ENCODE data around the gene GTPBP1. TPM values are rescaled to one million over a fixed set of nuclear protein-coding genes. Genes with fewer than 3 reads are reported as not detected.

The GTPBP1 gene
- total RNA-seq, 2 experiments from 2014 or later = 51.1 to 95.0 TPM

DNA sequence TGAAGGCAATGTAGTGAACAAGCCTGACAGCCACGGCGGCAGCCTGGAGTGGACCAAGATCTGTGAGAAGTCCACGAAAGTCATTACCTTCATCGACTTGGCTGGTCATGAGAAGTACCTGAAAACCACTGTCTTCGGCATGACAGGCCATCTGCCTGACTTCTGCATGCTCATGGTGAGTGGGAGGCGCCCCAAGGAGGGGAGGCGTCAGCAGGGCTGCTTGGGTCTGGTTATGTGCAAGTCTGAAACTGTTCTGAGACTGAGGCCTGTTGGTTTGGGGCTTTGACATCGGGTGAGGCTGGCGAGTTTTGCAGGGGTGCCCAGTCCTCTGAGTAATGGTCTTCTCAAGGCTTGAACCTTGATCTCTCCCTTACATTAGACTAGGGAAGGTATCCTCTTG lies 11.1 kb downstream of the GTPBP1 start:
- CTCF ChIA-PET (ENCODE audit: unreplicated experiment) = no interaction called here
- no peak for DNase-seq (ENCODE audit: low spot score)
- Histone ChIP-seq H2AFZ (ENCODE audit: low read length) (no peak overlapping the region), H3K4me3 (ENCODE audit: low read depth, low read length, poor library complexity, severe bottlenecking) (no peak overlapping the region), H4K20me1 (ENCODE audit: insufficient read depth, low read length) (peaks cover 10% of the 10 kb centered on the region; the same call in 1 of the 2 replicates), H3K27ac (ENCODE audit: low read depth, low read length, poor library complexity, severe bottlenecking) (no peak overlapping the region), H3K79me2 (ENCODE audit: insufficient read depth, low read depth, low read length) (peaks cover 19% of the 10 kb centered on the region), H3K9me2 (ENCODE audit: insufficient read depth, low read length) (no peaks in the 10 kb centered on the region), H3K4me1 (ENCODE audit: insufficient read depth, low read length, poor library complexity, severe bottlenecking) (no peaks in the 10 kb centered on the region), H3K9me3 (ENCODE audit: low read length) (no peaks in the 10 kb centered on the region), H3K36me3 (ENCODE audit: insufficient read depth, low read length) (peaks cover 51% of the 10 kb centered on the region), H3K4me2 (ENCODE audit: low read length) (no peak overlapping the region)
- intact Hi-C loops (cut with micrococcal nuclease; ENCODE audit: unreplicated experiment) = no loop called here
- POLR2A ChIA-PET = no interaction called here
- TF ChIP-seq, protein P1, sequence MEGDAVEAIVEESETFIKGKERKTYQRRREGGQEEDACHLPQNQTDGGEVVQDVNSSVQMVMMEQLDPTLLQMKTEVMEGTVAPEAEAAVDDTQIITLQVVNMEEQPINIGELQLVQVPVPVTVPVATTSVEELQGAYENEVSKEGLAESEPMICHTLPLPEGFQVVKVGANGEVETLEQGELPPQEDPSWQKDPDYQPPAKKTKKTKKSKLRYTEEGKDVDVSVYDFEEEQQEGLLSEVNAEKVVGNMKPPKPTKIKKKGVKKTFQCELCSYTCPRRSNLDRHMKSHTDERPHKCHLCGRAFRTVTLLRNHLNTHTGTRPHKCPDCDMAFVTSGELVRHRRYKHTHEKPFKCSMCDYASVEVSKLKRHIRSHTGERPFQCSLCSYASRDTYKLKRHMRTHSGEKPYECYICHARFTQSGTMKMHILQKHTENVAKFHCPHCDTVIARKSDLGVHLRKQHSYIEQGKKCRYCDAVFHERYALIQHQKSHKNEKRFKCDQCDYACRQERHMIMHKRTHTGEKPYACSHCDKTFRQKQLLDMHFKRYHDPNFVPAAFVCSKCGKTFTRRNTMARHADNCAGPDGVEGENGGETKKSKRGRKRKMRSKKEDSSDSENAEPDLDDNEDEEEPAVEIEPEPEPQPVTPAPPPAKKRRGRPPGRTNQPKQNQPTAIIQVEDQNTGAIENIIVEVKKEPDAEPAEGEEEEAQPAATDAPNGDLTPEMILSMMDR (conservative IDR thresholded peaks at IDR 0.05; ENCODE audit: low read length) = no peak
- TF ChIP-seq EZH2phosphoT487 (IDR thresholded peaks at IDR 0.05; ENCODE audit: borderline replicate concordance, low read depth, low read length) = no peak
- BruUV-seq (replicated peaks) = no TSS peak

DNA sequence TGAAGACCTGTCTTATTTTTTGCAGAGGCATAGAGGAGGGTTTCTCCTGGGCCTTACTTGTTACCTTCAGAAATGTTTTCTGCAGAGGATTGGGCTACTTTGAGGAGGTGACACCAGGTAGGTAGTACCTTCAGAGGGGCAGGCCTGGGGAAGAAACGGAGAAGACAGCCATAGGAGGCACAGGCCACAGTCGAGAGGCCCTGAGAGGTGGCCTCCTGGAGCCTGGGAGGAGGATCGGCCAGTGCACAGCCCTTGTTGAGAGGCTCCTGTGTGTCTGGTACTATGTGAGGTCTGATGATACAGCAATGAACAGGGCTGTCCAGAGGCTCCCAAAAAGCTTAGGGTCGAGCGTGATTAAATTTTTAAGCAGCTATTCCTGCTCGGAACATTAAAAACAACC lies 11.5 kb downstream of the GTPBP1 start:
- no peak for DNase-seq (ENCODE audit: low spot score)
- ChIA-PET POLR2A (no interaction called here), CTCF (ENCODE audit: unreplicated experiment) (no interaction called here)
- Histone ChIP-seq H3K9me2 (ENCODE audit: insufficient read depth, low read length) (no peaks in the 10 kb centered on the region), H3K9me3 (ENCODE audit: low read length) (no peaks in the 10 kb centered on the region), H2AFZ (ENCODE audit: low read length) (no peak overlapping the region), H3K4me3 (ENCODE audit: low read depth, low read length, poor library complexity, severe bottlenecking) (no peak overlapping the region), H3K27ac (ENCODE audit: low read depth, low read length, poor library complexity, severe bottlenecking) (no peak overlapping the region), H4K20me1 (ENCODE audit: insufficient read depth, low read length) (peaks cover 8% of the 10 kb centered on the region; the same call in 1 of the 2 replicates), H3K4me1 (ENCODE audit: insufficient read depth, low read length, poor library complexity, severe bottlenecking) (no peaks in the 10 kb centered on the region), H3K36me3 (ENCODE audit: insufficient read depth, low read length) (peaks cover 52% of the 10 kb centered on the region), H3K79me2 (ENCODE audit: insufficient read depth, low read depth, low read length) (peaks cover 15% of the 10 kb centered on the region), H3K4me2 (ENCODE audit: low read length) (no peak overlapping the region)
- TF ChIP-seq EZH2phosphoT487 (IDR thresholded peaks at IDR 0.05; ENCODE audit: borderline replicate concordance, low read depth, low read length) = no peak
- TF ChIP-seq, protein P1 (conservative IDR thresholded peaks at IDR 0.05; ENCODE audit: low read length) = no peak
- BruUV-seq (replicated peaks) = no TSS peak
- intact Hi-C loops (cut with micrococcal nuclease; ENCODE audit: unreplicated experiment) = no loop called here

DNA sequence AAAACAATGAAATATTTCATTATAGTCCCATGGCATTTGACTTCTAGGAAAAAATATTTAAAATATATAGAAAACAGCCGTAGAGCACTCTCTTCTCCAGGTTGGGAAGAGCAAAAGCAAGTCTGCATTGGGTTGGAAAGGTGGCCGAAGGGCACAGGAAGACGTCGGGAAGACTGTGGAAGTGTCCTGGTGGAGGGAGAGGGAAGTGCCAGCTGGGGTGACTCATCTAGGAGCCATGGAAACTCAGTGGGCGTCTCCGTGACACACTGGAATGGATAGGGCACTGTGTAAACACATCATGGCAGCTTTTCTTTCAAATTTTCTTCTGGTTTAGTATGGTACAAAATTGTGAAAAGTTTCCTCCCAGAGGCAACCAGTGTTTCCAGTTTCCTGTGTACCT lies 12.7 kb downstream of the GTPBP1 start:
- Histone ChIP-seq H3K4me1 (ENCODE audit: insufficient read depth, low read length, poor library complexity, severe bottlenecking) (no peaks in the 10 kb centered on the region), H3K27ac (ENCODE audit: low read depth, low read length, poor library complexity, severe bottlenecking) (no peak overlapping the region), H3K79me2 (ENCODE audit: insufficient read depth, low read depth, low read length) (peaks cover 4% of the 10 kb centered on the region), H2AFZ (ENCODE audit: low read length) (no peak overlapping the region), H3K4me3 (ENCODE audit: low read depth, low read length, poor library complexity, severe bottlenecking) (no peak overlapping the region), H3K9me3 (ENCODE audit: low read length) (no peaks in the 10 kb centered on the region), H4K20me1 (ENCODE audit: insufficient read depth, low read length) (peaks cover 6% of the 10 kb centered on the region; the same call in 1 of the 2 replicates), H3K9me2 (ENCODE audit: insufficient read depth, low read length) (no peaks in the 10 kb centered on the region), H3K36me3 (ENCODE audit: insufficient read depth, low read length) (peaks cover 59% of the 10 kb centered on the region), H3K4me2 (ENCODE audit: low read length) (no peak overlapping the region)
- no peak for TF ChIP-seq EZH2phosphoT487 (IDR thresholded peaks at IDR 0.05; ENCODE audit: borderline replicate concordance, low read depth, low read length)
- TF ChIP-seq, protein P1 (conservative IDR thresholded peaks at IDR 0.05; ENCODE audit: low read length) = no peak
- POLR2A ChIA-PET = no interaction called here
- intact Hi-C loops (cut with micrococcal nuclease; ENCODE audit: unreplicated experiment) = no loop called here
- no TSS peak for BruUV-seq (replicated peaks)
- DNase-seq (ENCODE audit: low spot score) = no peak
- CTCF ChIA-PET (ENCODE audit: unreplicated experiment) = no interaction called here
